GM12878 (cell line): ENCODE data around the gene DNAJC17.

Experiments
- CBX3 ChIP-seq: fragments of 200-600 bp; sonication (generic); IDR thresholded peaks from 2 replicates; pipeline ENCODE4 v1.6.1; 2016; ENCODE audit warnings: low read depth, borderline replicate concordance
- EP300 ChIP-seq, 2 experiments: fragments of 150-350 bp in 1 of 2; IDR thresholded peaks; 2 replicates each; pipeline ENCODE4 v1.6.1; 2011 to 2012; ENCODE audit warnings: low read depth in 2 of 2, low read length in 2 of 2, borderline replicate concordance in 1 of 2, improper control_type of control experiment in 1 of 2, inconsistent platforms in 1 of 2; ENCODE audit not compliant: control insufficient read depth in 1 of 2
- MXI1 ChIP-seq: fragments of 150-350 bp; IDR thresholded peaks from 2 replicates; pipeline ENCODE4 v1.6.1; 2011; ENCODE audit warnings: low read depth, mild to moderate bottlenecking, inconsistent platforms, low read length, improper control_type of control experiment
- NRF1 ChIP-seq: conservative IDR thresholded peaks from 2 replicates; pipeline ENCODE4 v1.6.1; 2011; ENCODE audit warnings: mild to moderate bottlenecking, low read depth, low read length, improper control_type of control experiment
- STAT1 ChIP-seq: fragments of 450-650 bp; conservative IDR thresholded peaks from 2 replicates; pipeline ENCODE4 v1.6.1; 2014; ENCODE audit warnings: antibody characterized with exemption, mild to moderate bottlenecking
- TAF1 ChIP-seq: IDR thresholded peaks from 2 replicates; pipeline ENCODE4 v1.6.1; 2011; ENCODE audit warnings: mild to moderate bottlenecking, low read depth, low read length, borderline replicate concordance
- TARDBP ChIP-seq: IDR thresholded peaks from 2 replicates; pipeline ENCODE4 v1.6.1; 2016; ENCODE audit warnings: borderline replicate concordance
- TF ChIP-seq, protein P1 (sequence below): IDR thresholded peaks from 2 replicates; pipeline ENCODE4 v1.6.1; 2012; ENCODE audit warnings: low read length, inconsistent platforms
- TF ChIP-seq, protein P2 (sequence below), 3 experiments: IDR thresholded peaks in 2 of 3; conservative IDR thresholded peaks in 1 of 3; 2 replicates each; pipeline ENCODE4 v1.5.1; 2011; ENCODE audit warnings: low read depth in 3 of 3, low read length in 3 of 3, mild to moderate bottlenecking in 3 of 3, control low read depth in 2 of 3, moderate library complexity in 2 of 3, inconsistent platforms in 1 of 3, mixed read lengths in 1 of 3; ENCODE audit not compliant: control insufficient read depth in 2 of 3, insufficient read depth in 1 of 3; ENCODE audit errors: extremely low read depth in 1 of 3
- TF ChIP-seq, protein P3 (sequence below): IDR thresholded peaks from 2 replicates; pipeline ENCODE4 v1.6.1; 2012; ENCODE audit warnings: improper control_type of control experiment, low read depth, low read length; ENCODE audit not compliant: insufficient replicate concordance
- TF ChIP-seq, protein P4 (sequence below): fragments of 450-650 bp; IDR thresholded peaks from 2 replicates; pipeline ENCODE4 v1.6.1; 2016; ENCODE audit warnings: mild to moderate bottlenecking

DNA sequence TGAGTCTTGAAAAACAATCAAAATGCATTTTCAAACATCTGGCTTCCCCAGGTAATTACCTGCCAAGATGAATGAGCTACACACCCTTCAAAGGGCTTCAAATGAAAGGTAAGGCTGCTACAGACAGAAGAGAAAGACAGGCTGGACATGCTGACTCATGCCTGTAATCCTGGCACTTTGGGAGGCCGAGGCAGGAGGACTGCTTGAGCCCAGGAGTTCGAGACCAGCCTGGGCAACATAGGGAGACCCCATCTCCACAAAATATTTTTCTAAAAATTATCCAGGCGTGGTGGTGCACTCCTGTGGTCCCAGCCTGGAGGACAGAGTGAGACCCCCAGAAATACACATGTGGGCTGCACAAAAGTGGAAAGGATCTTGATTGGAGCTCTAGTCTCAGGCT lies 14.9 kb downstream of the DNAJC17 start:
- TF ChIP-seq NRF1 (no peak), MXI1 (no peak), TAF1 (no peak), TARDBP (no peak), EP300 (IDR thresholded peaks at IDR 0.05; ENCODE audit: borderline replicate concordance in 1 of 2, control insufficient read depth in 1 of 2, low read depth in 2 of 2, low read length in 2 of 2) (no peak), CBX3 (no peak), STAT1 (no peak)
- TF ChIP-seq, protein P1, sequence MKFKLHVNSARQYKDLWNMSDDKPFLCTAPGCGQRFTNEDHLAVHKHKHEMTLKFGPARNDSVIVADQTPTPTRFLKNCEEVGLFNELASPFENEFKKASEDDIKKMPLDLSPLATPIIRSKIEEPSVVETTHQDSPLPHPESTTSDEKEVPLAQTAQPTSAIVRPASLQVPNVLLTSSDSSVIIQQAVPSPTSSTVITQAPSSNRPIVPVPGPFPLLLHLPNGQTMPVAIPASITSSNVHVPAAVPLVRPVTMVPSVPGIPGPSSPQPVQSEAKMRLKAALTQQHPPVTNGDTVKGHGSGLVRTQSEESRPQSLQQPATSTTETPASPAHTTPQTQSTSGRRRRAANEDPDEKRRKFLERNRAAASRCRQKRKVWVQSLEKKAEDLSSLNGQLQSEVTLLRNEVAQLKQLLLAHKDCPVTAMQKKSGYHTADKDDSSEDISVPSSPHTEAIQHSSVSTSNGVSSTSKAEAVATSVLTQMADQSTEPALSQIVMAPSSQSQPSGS, result no peak
- TF ChIP-seq, protein P2, sequence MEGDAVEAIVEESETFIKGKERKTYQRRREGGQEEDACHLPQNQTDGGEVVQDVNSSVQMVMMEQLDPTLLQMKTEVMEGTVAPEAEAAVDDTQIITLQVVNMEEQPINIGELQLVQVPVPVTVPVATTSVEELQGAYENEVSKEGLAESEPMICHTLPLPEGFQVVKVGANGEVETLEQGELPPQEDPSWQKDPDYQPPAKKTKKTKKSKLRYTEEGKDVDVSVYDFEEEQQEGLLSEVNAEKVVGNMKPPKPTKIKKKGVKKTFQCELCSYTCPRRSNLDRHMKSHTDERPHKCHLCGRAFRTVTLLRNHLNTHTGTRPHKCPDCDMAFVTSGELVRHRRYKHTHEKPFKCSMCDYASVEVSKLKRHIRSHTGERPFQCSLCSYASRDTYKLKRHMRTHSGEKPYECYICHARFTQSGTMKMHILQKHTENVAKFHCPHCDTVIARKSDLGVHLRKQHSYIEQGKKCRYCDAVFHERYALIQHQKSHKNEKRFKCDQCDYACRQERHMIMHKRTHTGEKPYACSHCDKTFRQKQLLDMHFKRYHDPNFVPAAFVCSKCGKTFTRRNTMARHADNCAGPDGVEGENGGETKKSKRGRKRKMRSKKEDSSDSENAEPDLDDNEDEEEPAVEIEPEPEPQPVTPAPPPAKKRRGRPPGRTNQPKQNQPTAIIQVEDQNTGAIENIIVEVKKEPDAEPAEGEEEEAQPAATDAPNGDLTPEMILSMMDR (IDR thresholded peaks at IDR 0.05 in 2 of 3, conservative IDR thresholded peaks at IDR 0.05 in 1 of 3; ENCODE audit: control insufficient read depth in 2 of 3, extremely low read depth in 1 of 3, insufficient read depth in 1 of 3, low read depth in 3 of 3, low read length in 3 of 3), result no peak
- TF ChIP-seq, protein P3, sequence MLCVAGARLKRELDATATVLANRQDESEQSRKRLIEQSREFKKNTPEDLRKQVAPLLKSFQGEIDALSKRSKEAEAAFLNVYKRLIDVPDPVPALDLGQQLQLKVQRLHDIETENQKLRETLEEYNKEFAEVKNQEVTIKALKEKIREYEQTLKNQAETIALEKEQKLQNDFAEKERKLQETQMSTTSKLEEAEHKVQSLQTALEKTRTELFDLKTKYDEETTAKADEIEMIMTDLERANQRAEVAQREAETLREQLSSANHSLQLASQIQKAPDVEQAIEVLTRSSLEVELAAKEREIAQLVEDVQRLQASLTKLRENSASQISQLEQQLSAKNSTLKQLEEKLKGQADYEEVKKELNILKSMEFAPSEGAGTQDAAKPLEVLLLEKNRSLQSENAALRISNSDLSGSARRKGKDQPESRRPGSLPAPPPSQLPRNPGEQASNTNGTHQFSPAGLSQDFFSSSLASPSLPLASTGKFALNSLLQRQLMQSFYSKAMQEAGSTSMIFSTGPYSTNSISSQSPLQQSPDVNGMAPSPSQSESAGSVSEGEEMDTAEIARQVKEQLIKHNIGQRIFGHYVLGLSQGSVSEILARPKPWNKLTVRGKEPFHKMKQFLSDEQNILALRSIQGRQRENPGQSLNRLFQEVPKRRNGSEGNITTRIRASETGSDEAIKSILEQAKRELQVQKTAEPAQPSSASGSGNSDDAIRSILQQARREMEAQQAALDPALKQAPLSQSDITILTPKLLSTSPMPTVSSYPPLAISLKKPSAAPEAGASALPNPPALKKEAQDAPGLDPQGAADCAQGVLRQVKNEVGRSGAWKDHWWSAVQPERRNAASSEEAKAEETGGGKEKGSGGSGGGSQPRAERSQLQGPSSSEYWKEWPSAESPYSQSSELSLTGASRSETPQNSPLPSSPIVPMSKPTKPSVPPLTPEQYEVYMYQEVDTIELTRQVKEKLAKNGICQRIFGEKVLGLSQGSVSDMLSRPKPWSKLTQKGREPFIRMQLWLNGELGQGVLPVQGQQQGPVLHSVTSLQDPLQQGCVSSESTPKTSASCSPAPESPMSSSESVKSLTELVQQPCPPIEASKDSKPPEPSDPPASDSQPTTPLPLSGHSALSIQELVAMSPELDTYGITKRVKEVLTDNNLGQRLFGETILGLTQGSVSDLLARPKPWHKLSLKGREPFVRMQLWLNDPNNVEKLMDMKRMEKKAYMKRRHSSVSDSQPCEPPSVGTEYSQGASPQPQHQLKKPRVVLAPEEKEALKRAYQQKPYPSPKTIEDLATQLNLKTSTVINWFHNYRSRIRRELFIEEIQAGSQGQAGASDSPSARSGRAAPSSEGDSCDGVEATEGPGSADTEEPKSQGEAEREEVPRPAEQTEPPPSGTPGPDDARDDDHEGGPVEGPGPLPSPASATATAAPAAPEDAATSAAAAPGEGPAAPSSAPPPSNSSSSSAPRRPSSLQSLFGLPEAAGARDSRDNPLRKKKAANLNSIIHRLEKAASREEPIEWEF, result no peak
- TF ChIP-seq, protein P4, sequence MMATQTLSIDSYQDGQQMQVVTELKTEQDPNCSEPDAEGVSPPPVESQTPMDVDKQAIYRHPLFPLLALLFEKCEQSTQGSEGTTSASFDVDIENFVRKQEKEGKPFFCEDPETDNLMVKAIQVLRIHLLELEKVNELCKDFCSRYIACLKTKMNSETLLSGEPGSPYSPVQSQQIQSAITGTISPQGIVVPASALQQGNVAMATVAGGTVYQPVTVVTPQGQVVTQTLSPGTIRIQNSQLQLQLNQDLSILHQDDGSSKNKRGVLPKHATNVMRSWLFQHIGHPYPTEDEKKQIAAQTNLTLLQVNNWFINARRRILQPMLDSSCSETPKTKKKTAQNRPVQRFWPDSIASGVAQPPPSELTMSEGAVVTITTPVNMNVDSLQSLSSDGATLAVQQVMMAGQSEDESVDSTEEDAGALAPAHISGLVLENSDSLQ, result no peak
